ENCODE data around the gene GPR34. TPM values are rescaled to one million over a fixed set of nuclear protein-coding genes. Genes with fewer than 3 reads are reported as not detected.
A peak's percentile ranks its signal among the peaks of the same experiment; 100 is the strongest.

GPR34 gene
- total RNA-seq, 5 donors from 2014 or later (not counting 1 experiment from before 2014, with no cell fraction given) = 0.30 TPM; not detected in 4

DNA sequence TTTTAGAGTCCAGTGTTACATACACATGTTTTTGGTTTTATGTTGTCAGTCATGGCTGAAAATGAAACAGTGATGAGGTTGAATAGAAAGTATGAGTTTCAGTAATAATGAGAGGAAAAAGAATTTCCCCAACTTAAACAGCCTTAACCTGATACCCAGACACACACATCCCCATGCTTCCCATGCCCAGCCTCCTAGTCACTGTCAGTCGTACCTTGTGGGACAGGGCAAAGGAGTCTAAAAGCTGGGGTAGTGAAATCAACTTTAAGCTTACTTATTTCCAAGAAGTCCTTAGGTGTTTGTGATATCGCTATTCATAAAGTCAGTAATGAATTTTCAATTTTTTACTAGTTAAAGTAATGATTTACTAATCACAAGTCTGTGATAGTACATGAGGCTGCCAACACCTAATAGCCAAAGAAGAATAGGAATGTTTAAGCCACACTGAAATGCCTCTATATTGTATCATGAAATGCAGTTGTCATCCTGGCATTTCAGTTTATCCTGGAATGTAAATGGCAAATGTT, 24.3 kb upstream of the GPR34 start:
- CTCF ChIA-PET = no interaction called here
- H3K9me3 Mint-ChIP-seq = no peaks in the 10 kb centered on the region
- POLR2A ChIA-PET = interaction anchor here in 1 of 2 donors (0.7 kb wide), 1 partner anchor 92 kb away, joined by 3 read pairs; no protein-coding TSS in a partner anchor
- ATAC-seq (replicated peaks in 1 of 4) (no peak), DNase-seq (no peak)
- peaks cover 0 to 29% (median 20%) of the 10 kb centered on the region in 3 donors for H3K4me1 Mint-ChIP-seq
- H3K36me3 Mint-ChIP-seq = peaks cover 32% of the 10 kb centered on the region
- no peak overlapping the region for H3K4me3 ChIP-seq (ENCODE audit: control insufficient read depth in 1 of 2, extremely low read depth in 1 of 2, low read length in 1 of 2)
- no peak overlapping the region for H3K27ac Mint-ChIP-seq
- peaks cover 0 to 4% of the 10 kb centered on the region in 2 experiments for H3K4me1 ChIP-seq (ENCODE audit: control insufficient read depth in 1 of 2, extremely low read depth in 1 of 2, insufficient read depth in 2 of 2, low read length in 2 of 2)
- no CpG with 5 or more reads among the region's 2 CpGs for WGBS (ENCODE audit: insufficient coverage)
- H3K9me3 ChIP-seq = no peaks in the 10 kb centered on the region
- no peak overlapping the region for H3K4me3 Mint-ChIP-seq
- peaks cover 0 to 6% of the 10 kb centered on the region in 2 donors for H3K36me3 ChIP-seq (ENCODE audit: control insufficient read depth in 2 of 2, extremely low read depth in 1 of 2, insufficient read depth in 1 of 2, low read length in 1 of 2)
- H3K27me3 Mint-ChIP-seq = peaks cover 0 to 4% of the 10 kb centered on the region in 2 donors
- no peaks in the 10 kb centered on the region for H3K27me3 ChIP-seq (replicated peaks in 1 of 2; ENCODE audit: control insufficient read depth in 2 of 2, extremely low read depth in 1 of 2, insufficient read depth in 2 of 2, low read length in 1 of 2)
- H3K27ac ChIP-seq (ENCODE audit: low read length) = no peak overlapping the region

DNA sequence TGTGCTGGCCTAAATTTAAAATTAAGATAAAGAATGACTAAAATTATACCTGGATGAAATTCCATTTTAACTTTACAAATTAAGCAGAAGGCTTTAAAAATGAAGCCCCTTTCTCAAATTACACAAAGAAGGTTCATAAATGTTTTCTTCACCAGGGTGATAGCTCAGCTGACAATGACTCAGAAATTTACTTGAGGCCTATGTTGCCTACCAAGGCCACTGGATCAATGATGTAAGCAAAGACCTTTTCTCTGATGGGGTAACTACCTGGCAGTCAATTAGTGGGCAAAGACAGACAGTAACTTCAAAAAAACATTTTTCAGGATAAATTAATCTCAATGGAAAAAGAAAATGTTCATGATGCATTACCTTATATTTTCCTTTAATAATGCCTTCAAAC, 23.9 kb upstream of the GPR34 start:
- Mint-ChIP-seq H3K4me3 (no peak overlapping the region), H3K9me3 (no peaks in the 10 kb centered on the region), H3K36me3 (peaks cover 36% of the 10 kb centered on the region), H3K4me1 (peaks cover 0 to 29% (median 20%) of the 10 kb centered on the region in 3 donors), H3K27me3 (peaks cover 0 to 4% of the 10 kb centered on the region in 2 donors), H3K27ac (no peak overlapping the region)
- CTCF ChIA-PET = no interaction called here
- no peak overlapping the region for H3K27ac ChIP-seq (ENCODE audit: low read length)
- no peaks in the 10 kb centered on the region for H3K27me3 ChIP-seq (replicated peaks in 1 of 2; ENCODE audit: control insufficient read depth in 2 of 2, extremely low read depth in 1 of 2, insufficient read depth in 2 of 2, low read length in 1 of 2)
- H3K9me3 ChIP-seq = no peaks in the 10 kb centered on the region
- peaks cover 0 to 4% of the 10 kb centered on the region in 2 experiments for H3K4me1 ChIP-seq (ENCODE audit: control insufficient read depth in 1 of 2, extremely low read depth in 1 of 2, insufficient read depth in 2 of 2, low read length in 2 of 2)
- no peak for DNase-seq
- ATAC-seq (replicated peaks in 1 of 4) = no peak
- H3K4me3 ChIP-seq (ENCODE audit: control insufficient read depth in 1 of 2, extremely low read depth in 1 of 2, low read length in 1 of 2) = no peak overlapping the region
- POLR2A ChIA-PET = interaction anchor here in 1 of 2 donors (0.7 kb wide), 1 partner anchor 93 kb away, joined by 3 read pairs; no protein-coding TSS in a partner anchor
- peaks cover 0 to 4% of the 10 kb centered on the region in 2 donors for H3K36me3 ChIP-seq (ENCODE audit: control insufficient read depth in 2 of 2, extremely low read depth in 1 of 2, insufficient read depth in 1 of 2, low read length in 1 of 2)

DNA sequence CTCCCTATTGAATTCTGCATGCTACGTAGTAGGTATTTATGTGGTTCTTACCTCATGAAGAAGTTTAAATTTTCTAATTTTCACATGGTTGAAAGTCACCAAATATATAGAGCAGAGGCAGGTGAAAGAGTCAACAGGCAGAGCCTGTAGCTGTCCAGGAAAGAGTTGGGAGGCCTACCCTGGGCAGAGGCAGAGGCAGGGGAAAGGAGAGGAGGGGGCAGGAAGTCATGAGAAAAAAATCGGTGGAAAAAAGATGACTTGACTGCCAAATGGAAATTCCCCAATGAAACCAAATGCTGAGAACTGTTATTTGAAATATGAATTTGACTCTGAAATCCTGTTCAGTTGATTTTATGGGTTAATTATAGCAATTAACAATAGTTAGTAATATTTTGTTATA, 23.1 kb upstream of the GPR34 start:
- WGBS (ENCODE audit: insufficient coverage) = no CpG with 5 or more reads among the region's 2 CpGs
- no peak for ATAC-seq (replicated peaks in 1 of 4)
- H3K27ac ChIP-seq (ENCODE audit: low read length) = no peak overlapping the region
- ChIA-PET CTCF (no interaction called here), POLR2A (interaction anchor here in 1 of 2 donors (0.6 kb wide), 1 partner anchor 10 kb away, joined by 3 read pairs; no protein-coding TSS in a partner anchor)
- peaks cover 0 to 4% of the 10 kb centered on the region in 2 donors for H3K36me3 ChIP-seq (ENCODE audit: control insufficient read depth in 2 of 2, extremely low read depth in 1 of 2, insufficient read depth in 1 of 2, low read length in 1 of 2)
- no peaks in the 10 kb centered on the region for H3K27me3 ChIP-seq (replicated peaks in 1 of 2; ENCODE audit: control insufficient read depth in 2 of 2, extremely low read depth in 1 of 2, insufficient read depth in 2 of 2, low read length in 1 of 2)
- peaks cover 0 to 4% of the 10 kb centered on the region in 2 experiments for H3K4me1 ChIP-seq (ENCODE audit: control insufficient read depth in 1 of 2, extremely low read depth in 1 of 2, insufficient read depth in 2 of 2, low read length in 2 of 2)
- no peaks in the 10 kb centered on the region for H3K9me3 Mint-ChIP-seq
- H3K4me1 Mint-ChIP-seq = peaks cover 0 to 29% (median 20%) of the 10 kb centered on the region in 3 donors
- H3K27me3 Mint-ChIP-seq = peaks cover 0 to 4% of the 10 kb centered on the region in 2 donors
- no peaks in the 10 kb centered on the region for H3K9me3 ChIP-seq
- no peak for DNase-seq
- no peak overlapping the region for H3K4me3 ChIP-seq (ENCODE audit: control insufficient read depth in 1 of 2, extremely low read depth in 1 of 2, low read length in 1 of 2)
- H3K27ac Mint-ChIP-seq = no peak overlapping the region
- peaks cover 33% of the 10 kb centered on the region for H3K36me3 Mint-ChIP-seq
- no peak overlapping the region for H3K4me3 Mint-ChIP-seq

DNA sequence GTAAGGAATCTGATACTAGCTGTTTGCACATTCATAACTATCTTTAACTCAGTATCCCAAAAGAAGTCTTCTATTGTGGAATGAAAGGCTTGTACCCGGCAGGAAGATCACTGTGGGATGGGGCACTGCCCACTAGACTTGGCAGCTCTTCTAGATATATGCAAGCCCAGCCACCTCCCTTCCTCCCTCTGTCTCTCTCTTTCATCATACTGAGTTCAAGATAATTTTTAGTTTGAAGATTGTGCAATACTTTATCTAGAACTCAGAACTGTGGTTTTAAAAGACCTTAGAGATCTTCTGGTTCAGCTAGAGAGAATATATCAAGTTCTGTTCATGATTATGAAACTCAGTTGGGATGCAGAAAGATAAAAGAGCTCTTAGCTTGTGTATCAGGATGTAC, 22.5 kb upstream of the GPR34 start:
- no peak overlapping the region for H3K4me3 Mint-ChIP-seq
- CTCF ChIA-PET = no interaction called here

DNA sequence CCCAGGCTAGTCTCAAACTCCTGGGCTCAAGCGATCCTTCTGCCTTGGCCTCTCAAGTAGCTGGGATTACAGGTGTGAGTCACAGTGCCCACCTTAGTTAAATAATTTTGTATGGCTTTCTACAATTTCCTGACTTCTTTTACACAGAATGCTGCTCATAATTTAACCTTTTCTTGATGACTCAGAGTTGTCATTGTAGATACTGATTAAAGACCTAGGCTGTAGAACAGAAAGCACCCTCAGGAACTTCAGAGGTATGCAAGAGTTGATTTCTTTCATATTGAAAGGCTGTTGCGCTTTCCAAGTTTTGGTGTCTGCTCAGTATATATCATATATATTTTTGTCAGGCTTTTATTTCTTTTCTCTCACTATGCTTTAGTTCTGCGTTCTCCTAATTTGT, 21.1 kb upstream of the GPR34 start:
- Histone ChIP-seq H3K9me3 (no peaks in the 10 kb centered on the region), H3K4me3 (ENCODE audit: control insufficient read depth in 1 of 2, extremely low read depth in 1 of 2, low read length in 1 of 2) (no peak overlapping the region), H3K27ac (ENCODE audit: low read length) (no peak overlapping the region), H3K4me1 (ENCODE audit: control insufficient read depth in 1 of 2, extremely low read depth in 1 of 2, insufficient read depth in 2 of 2, low read length in 2 of 2) (peaks cover 0 to 4% of the 10 kb centered on the region in 2 experiments), H3K36me3 (ENCODE audit: control insufficient read depth in 2 of 2, extremely low read depth in 1 of 2, insufficient read depth in 1 of 2, low read length in 1 of 2) (peaks cover 0 to 4% of the 10 kb centered on the region in 2 donors), H3K27me3 (replicated peaks in 1 of 2; ENCODE audit: control insufficient read depth in 2 of 2, extremely low read depth in 1 of 2, insufficient read depth in 2 of 2, low read length in 1 of 2) (no peaks in the 10 kb centered on the region)
- no peak overlapping the region for H3K27ac Mint-ChIP-seq
- WGBS (ENCODE audit: insufficient coverage) = 100% methylated on average over 1 of the region's 3 CpGs
- no peak overlapping the region for H3K4me3 Mint-ChIP-seq
- peaks cover 0 to 33% (median 20%) of the 10 kb centered on the region in 3 donors for H3K4me1 Mint-ChIP-seq
- peaks cover 0 to 2% of the 10 kb centered on the region in 2 donors for H3K27me3 Mint-ChIP-seq
- H3K36me3 Mint-ChIP-seq = peaks cover 39% of the 10 kb centered on the region
- no peaks in the 10 kb centered on the region for H3K9me3 Mint-ChIP-seq
- POLR2A ChIA-PET = no interaction called here
- no peak for DNase-seq
- no peak for ATAC-seq (replicated peaks in 1 of 4)
- CTCF ChIA-PET = no interaction called here

More for the DNA sequence above, 22.5 kb upstream of the GPR34 start:
- Histone ChIP-seq H3K27ac (ENCODE audit: low read length) (no peak overlapping the region), H3K4me3 (ENCODE audit: control insufficient read depth in 1 of 2, extremely low read depth in 1 of 2, low read length in 1 of 2) (no peak overlapping the region), H3K27me3 (replicated peaks in 1 of 2; ENCODE audit: control insufficient read depth in 2 of 2, extremely low read depth in 1 of 2, insufficient read depth in 2 of 2, low read length in 1 of 2) (no peaks in the 10 kb centered on the region), H3K4me1 (ENCODE audit: control insufficient read depth in 1 of 2, extremely low read depth in 1 of 2, insufficient read depth in 2 of 2, low read length in 2 of 2) (peaks cover 0 to 4% of the 10 kb centered on the region in 2 experiments), H3K36me3 (ENCODE audit: control insufficient read depth in 2 of 2, extremely low read depth in 1 of 2, insufficient read depth in 1 of 2, low read length in 1 of 2) (peaks cover 0 to 4% of the 10 kb centered on the region in 2 donors), H3K9me3 (no peaks in the 10 kb centered on the region)
- Mint-ChIP-seq H3K27me3 (peaks cover 0 to 4% of the 10 kb centered on the region in 2 donors), H3K9me3 (no peaks in the 10 kb centered on the region), H3K36me3 (peaks cover 31% of the 10 kb centered on the region), H3K27ac (peak overlapping the region; percentile 36 to 45), H3K4me1 (peaks cover 0 to 29% (median 20%) of the 10 kb centered on the region in 3 donors)
- no peak for ATAC-seq (replicated peaks in 1 of 4)
- no CpG with 5 or more reads among the region's 1 CpG for WGBS (ENCODE audit: insufficient coverage)
- DNase-seq = no peak
- POLR2A ChIA-PET = interaction anchor here in 1 of 2 donors (0.6 kb wide), 1 partner anchor 11 kb away, joined by 3 read pairs; no protein-coding TSS in a partner anchor

DNA sequence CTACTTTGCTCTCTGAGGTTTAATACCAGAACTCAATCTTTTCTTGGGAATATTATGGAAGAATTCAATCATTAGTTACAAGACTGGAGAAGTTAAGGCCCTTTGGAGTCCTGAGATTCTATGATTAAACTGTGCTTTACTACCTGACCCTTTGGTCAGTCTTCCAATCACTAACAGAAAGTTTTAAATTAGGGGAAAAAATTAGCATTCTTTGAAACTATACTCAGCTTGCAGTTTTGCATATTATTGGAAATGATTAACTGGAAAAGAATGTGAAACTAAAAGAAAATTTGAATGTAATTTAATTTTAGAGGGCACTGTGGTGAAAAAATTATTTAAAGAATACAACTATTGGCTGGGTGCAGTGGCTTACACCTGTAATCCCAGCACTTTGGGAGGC, 18.7 kb upstream of the GPR34 start:
- Histone ChIP-seq H3K4me3 (ENCODE audit: control insufficient read depth in 1 of 2, extremely low read depth in 1 of 2, low read length in 1 of 2) (no peak overlapping the region), H3K27ac (ENCODE audit: low read length) (no peak overlapping the region), H3K27me3 (replicated peaks in 1 of 2; ENCODE audit: control insufficient read depth in 2 of 2, extremely low read depth in 1 of 2, insufficient read depth in 2 of 2, low read length in 1 of 2) (no peaks in the 10 kb centered on the region), H3K4me1 (ENCODE audit: control insufficient read depth in 1 of 2, extremely low read depth in 1 of 2, insufficient read depth in 2 of 2, low read length in 2 of 2) (peaks cover 0 to 4% of the 10 kb centered on the region in 2 experiments), H3K36me3 (ENCODE audit: control insufficient read depth in 2 of 2, extremely low read depth in 1 of 2, insufficient read depth in 1 of 2, low read length in 1 of 2) (peaks cover 0 to 2% of the 10 kb centered on the region in 2 donors), H3K9me3 (no peaks in the 10 kb centered on the region)
- ChIA-PET POLR2A (no interaction called here), CTCF (no interaction called here)
- Mint-ChIP-seq H3K27me3 (peaks cover 0 to 4% of the 10 kb centered on the region in 2 donors), H3K4me3 (no peak overlapping the region), H3K9me3 (no peaks in the 10 kb centered on the region), H3K27ac (no peak overlapping the region), H3K36me3 (peaks cover 47% of the 10 kb centered on the region), H3K4me1 (peaks cover 0 to 34% (median 20%) of the 10 kb centered on the region in 3 donors)
- ATAC-seq (replicated peaks in 1 of 4) (no peak), DNase-seq (no peak)
